Measurements from ENCODE around the gene PPP4R4. TPM values are rescaled to one million over a fixed set of nuclear protein-coding genes. Genes with fewer than 3 reads are reported as not detected.
"Not testable (repeated sequence)": the region's sequence is repeated elsewhere in the genome, so short reads cannot be mapped to it uniquely, and the experiment has no call there.

The PPP4R4 gene
- polyA plus RNA-seq, 1 of the 3 experiments (the other 2 are of a cell fraction) = 2.5 TPM

DNA sequence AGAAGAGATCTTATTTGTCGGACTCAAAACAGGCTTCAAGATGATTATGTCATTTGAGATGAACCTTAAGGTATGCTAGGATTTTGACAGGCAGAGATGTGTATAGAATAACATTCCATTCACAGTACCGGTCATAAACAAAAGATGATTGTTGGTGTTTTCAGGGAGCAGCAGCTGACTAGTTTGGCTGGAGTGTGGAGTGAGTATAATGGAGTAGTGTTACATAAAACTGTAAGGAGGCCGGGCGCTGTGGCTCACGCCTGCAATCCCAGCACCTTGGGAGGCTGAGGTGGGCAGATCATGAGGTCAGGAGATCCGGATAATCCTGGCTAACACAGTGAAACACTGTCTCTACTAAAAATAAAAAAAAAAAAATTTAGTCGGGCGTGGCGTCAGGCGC lies 95.0 kb downstream of the PPP4R4 start:
- ChIA-PET POLR2A (no interaction called here), CTCF (no interaction called here)
- Histone ChIP-seq H3F3A (replicated peaks; ENCODE audit: insufficient read depth) (no peaks in the 10 kb centered on the region), H3K36me3 (replicated peaks in 1 of 2; ENCODE audit: control insufficient read depth in 1 of 2, insufficient read depth in 2 of 2, low read length in 1 of 2) (peaks cover 3 to 16% of the 10 kb centered on the region in 2 experiments), H3K4me3 (ENCODE audit: low read depth in 2 of 2, low read length in 1 of 2) (no peak overlapping the region), H3K4me1 (ENCODE audit: control insufficient read depth in 1 of 2, insufficient read depth in 2 of 2, low read depth in 1 of 2, low read length in 1 of 2) (no peaks in the 10 kb centered on the region), H3K4me2 (no peak overlapping the region), H3K79me2 (ENCODE audit: insufficient read depth) (no peaks in the 10 kb centered on the region), H2AFZ (ENCODE audit: low read depth) (no peak overlapping the region), H3K27ac (ENCODE audit: low read depth in 2 of 2, low read length in 1 of 2) (no peak overlapping the region), H3K9me2 (no peaks in the 10 kb centered on the region), H3K9me3 (no peaks in the 10 kb centered on the region), H4K20me1 (ENCODE audit: insufficient read depth) (no peaks in the 10 kb centered on the region), H3K27me3 (ENCODE audit: insufficient read depth) (no peaks in the 10 kb centered on the region), H3K9ac (no peak overlapping the region)
- 74% methylated on average over 10 of the region's 10 CpGs for WGBS (ENCODE audit: low lambda C conversion rate)
- TF ChIP-seq EP300 (IDR thresholded peaks at IDR 0.05; ENCODE audit: borderline replicate concordance in 1 of 2, low read depth in 1 of 2, low read length in 1 of 2) (no peak), CHD2 (IDR thresholded peaks at IDR 0.05; ENCODE audit: low read length, partially characterized antibody) (no peak), TAF1 (IDR thresholded peaks at IDR 0.05; ENCODE audit: borderline replicate concordance, low read depth, low read length) (no peak), RFX5 (IDR thresholded peaks at IDR 0.05; ENCODE audit: low read length) (no peak), GABPA (IDR thresholded peaks at IDR 0.05; ENCODE audit: low read depth) (no peak), RXRA (IDR thresholded peaks at IDR 0.05; ENCODE audit: borderline replicate concordance, low read depth) (no peak), MEF2A (IDR thresholded peaks at IDR 0.05; ENCODE audit: borderline replicate concordance, low read depth) (no peak), NFIC (IDR thresholded peaks at IDR 0.05; ENCODE audit: borderline replicate concordance) (no peak), USF1 (IDR thresholded peaks at IDR 0.05; ENCODE audit: borderline replicate concordance, low read depth) (no peak), POLR2AphosphoS5 (IDR thresholded peaks at IDR 0.05; ENCODE audit: low read depth, low read length) (no peak)
- TF ChIP-seq, protein P1, sequence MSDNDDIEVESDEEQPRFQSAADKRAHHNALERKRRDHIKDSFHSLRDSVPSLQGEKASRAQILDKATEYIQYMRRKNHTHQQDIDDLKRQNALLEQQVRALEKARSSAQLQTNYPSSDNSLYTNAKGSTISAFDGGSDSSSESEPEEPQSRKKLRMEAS (IDR thresholded peaks at IDR 0.05; ENCODE audit: low read depth) = no peak
- TF ChIP-seq, protein P2, sequence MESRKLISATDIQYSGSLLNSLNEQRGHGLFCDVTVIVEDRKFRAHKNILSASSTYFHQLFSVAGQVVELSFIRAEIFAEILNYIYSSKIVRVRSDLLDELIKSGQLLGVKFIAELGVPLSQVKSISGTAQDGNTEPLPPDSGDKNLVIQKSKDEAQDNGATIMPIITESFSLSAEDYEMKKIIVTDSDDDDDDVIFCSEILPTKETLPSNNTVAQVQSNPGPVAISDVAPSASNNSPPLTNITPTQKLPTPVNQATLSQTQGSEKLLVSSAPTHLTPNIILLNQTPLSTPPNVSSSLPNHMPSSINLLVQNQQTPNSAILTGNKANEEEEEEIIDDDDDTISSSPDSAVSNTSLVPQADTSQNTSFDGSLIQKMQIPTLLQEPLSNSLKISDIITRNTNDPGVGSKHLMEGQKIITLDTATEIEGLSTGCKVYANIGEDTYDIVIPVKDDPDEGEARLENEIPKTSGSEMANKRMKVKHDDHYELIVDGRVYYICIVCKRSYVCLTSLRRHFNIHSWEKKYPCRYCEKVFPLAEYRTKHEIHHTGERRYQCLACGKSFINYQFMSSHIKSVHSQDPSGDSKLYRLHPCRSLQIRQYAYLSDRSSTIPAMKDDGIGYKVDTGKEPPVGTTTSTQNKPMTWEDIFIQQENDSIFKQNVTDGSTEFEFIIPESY (IDR thresholded peaks at IDR 0.05; ENCODE audit: borderline replicate concordance, low read depth) = no peak
- DNase-seq = no peak

DNA sequence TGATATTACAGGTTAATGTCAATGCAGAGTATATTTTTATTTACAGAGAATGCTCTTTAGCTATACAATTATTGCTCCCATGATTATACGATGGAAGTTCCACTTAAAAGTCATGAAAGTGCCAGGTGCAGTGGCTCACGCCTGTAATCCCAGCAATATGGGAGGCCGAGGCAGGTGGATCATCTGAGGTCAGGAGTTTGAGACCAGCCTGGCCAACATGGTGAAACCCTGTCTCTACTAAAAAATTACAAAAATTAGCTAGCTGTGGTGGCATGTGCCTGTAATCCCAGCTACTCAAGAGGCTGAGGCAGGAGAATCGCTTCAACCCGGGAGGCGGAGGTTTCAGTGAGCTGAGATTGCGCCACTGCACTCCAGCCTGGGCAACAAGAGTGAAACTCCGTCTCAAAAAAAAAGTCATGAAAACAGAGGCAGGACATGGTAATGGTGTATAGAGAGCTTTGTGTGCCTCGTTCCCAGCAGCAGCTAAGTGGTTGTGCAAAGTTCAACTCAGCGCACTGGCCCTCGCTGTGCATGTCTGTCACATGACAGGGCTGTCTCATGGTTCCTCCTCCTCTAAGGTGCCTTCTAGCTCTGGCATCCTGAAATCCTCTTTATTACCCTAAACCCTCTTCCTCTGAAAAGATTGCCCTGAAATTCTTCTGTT lies 102.9 kb downstream of the PPP4R4 start:
- H3K27ac ChIP-seq (ENCODE audit: low read depth in 2 of 2, low read length in 1 of 2); H3K27me3 ChIP-seq (ENCODE audit: insufficient read depth); H3K9ac ChIP-seq; H3K9me3 ChIP-seq; H3F3A ChIP-seq (replicated peaks; ENCODE audit: insufficient read depth); H3K4me1 ChIP-seq (ENCODE audit: control insufficient read depth in 1 of 2, insufficient read depth in 2 of 2, low read depth in 1 of 2, low read length in 1 of 2); DNase-seq; H3K79me2 ChIP-seq (ENCODE audit: insufficient read depth); H3K36me3 ChIP-seq (replicated peaks in 1 of 2; ENCODE audit: control insufficient read depth in 1 of 2, insufficient read depth in 2 of 2, low read length in 1 of 2); POLR2A ChIA-PET; H2AFZ ChIP-seq (ENCODE audit: low read depth); H3K9me2 ChIP-seq; CTCF ChIA-PET; H3K4me2 ChIP-seq; H4K20me1 ChIP-seq (ENCODE audit: insufficient read depth); H3K4me3 ChIP-seq (ENCODE audit: low read depth in 2 of 2, low read length in 1 of 2): not testable (repeated sequence)
- 81% methylated on average over 10 of the region's 11 CpGs for WGBS (ENCODE audit: low lambda C conversion rate)
